HL-60/S4 treated with retinoic acid at 250 ng/mL for 4 days and 3 days (cell line): ENCODE data around the gene SLC22A7.

Source experiments
- in situ Hi-C: fragments of 300-500 bp; cut with MboI; formaldehyde crosslinking; loops from 2 replicates; pipeline ENCODE4 v1.7.0; 2022; ENCODE audit warnings: low sequenced_read_pairs

SLC22A7 gene

GRCh38 chr6:43280234-43280633, 17.8 kb upstream of the SLC22A7 start:
- in situ Hi-C loops, result no loop called here

GRCh38 chr6:43282060-43282459, 16.0 kb upstream of the SLC22A7 start:
- in situ Hi-C loops, result no loop called here

GRCh38 chr6:43282636-43283513, 15.2 kb upstream of the SLC22A7 start:
- in situ Hi-C loops, result no loop called here

GRCh38 chr6:43283514-43283901, 14.6 kb upstream of the SLC22A7 start:
- in situ Hi-C loops, result no loop called here

GRCh38 chr6:43283905-43284304, 14.2 kb upstream of the SLC22A7 start:
- in situ Hi-C loops, result no loop called here

DNA sequence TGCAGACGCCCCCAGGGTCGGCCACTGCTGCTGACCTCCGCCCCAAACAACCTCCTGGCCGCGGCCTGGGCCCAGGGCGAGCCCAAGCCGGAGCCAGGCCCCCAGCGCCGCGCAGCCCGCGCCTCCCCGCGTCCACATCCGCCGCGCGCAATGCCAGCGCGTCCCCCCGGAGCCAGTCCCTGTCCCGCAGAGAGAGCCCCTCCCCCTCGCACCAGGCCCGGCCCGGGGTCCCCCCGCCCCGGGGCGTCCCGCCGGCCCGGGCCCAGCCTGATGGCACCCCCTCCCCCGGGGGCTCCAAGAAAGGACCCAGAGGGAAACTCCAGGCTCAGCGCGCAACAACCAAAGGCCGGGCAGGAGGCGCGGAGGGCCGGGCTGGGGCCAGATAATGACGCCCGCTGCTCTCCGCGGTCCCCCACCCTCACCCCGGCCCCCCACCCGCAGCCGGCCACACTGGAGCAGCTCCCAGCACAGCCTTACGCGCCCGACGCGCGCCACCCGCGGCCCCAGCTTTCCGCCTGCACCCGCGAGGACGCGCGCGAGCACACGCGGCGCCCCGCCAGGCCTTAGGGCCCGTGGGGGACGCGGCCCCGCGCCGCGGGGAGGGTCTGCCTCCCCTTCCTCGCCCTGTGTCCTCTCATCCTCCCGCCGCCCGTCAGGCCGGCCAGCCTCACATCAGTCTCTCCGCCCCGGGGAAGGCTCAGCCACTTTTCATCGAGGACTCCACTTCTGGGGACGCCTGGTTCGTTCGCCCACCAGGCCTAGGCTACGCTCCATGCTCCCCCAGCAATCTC, 12.9 kb upstream of the SLC22A7 start:
- in situ Hi-C loops, result no loop called here

GRCh38 chr6:43285832-43286231, 12.2 kb upstream of the SLC22A7 start:
- in situ Hi-C loops, result no loop called here

- in situ Hi-C loops, result no loop called here
Observed at GRCh38 chr6:43286456-43286979, 11.5 kb upstream of the SLC22A7 start.

- in situ Hi-C loops, result no loop called here
Observed at GRCh38 chr6:43286980-43287716, 10.9 kb upstream of the SLC22A7 start.

GRCh38 chr6:43287717-43288679, 10.1 kb upstream of the SLC22A7 start:
- in situ Hi-C loops, result no loop called here

GRCh38 chr6:43290339-43290904, 7.6 kb upstream of the SLC22A7 start:
- in situ Hi-C loops, result no loop called here

DNA sequence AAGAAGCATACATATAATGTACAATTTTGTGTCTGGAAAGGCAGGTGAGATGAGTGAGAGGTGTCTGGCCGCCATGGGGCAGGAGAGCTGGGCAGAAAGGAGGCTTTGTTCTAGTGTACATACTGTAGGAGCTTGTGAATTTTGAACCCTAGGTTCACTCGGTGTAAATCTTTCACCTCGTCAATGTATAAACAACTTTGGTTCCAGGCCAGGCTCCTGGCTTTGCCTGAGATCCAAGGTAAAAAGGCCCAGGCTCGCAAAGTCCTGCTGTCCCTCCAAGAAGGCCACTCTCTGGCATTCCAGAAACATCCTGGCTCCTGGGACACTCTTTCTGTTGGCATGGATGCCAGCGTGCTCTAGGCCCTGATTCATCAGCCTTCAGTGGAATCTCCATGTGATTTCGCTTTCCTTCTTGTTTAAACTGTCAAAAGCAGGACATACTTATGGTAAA, 7.1 kb upstream of the SLC22A7 start:
- in situ Hi-C loops, result no loop called here

DNA sequence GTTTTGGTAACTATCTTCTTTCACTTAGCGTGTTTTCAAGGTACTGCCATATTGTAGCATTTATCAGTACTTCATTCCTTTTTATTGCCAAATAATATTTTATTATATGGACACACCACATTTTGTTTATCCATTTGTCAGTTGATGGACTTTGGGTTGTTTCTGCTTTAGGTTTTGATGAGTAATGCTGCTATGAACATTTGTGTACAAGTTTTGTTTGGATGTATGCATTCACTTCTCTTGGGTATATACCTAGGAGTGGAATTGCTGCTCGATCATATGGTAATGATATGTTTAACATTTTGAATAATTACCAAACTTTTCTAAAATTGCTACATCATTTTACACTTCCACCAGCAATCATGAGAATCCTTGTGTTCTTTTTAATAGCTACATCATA, 6.4 kb upstream of the SLC22A7 start:
- in situ Hi-C loops, result no loop called here

DNA sequence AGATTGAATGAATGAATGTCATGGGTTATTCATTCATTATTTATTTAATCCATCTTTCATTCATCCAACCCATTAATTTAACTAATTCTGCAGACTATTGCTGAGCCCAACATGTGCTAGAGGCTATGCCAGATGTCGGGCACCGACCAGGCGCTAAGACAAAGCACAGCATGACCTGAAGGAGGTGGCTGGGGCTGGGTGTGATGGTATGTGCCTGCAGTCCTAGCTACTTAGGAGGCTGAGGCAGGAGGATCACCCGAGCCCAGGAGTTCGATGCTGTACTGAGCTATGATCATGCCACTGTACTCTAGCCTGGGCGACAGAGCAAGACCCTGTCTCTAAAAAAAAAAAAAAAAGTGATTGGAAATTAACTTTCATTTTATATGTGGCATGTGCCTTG, 5.7 kb upstream of the SLC22A7 start:
- in situ Hi-C loops, result no loop called here

DNA sequence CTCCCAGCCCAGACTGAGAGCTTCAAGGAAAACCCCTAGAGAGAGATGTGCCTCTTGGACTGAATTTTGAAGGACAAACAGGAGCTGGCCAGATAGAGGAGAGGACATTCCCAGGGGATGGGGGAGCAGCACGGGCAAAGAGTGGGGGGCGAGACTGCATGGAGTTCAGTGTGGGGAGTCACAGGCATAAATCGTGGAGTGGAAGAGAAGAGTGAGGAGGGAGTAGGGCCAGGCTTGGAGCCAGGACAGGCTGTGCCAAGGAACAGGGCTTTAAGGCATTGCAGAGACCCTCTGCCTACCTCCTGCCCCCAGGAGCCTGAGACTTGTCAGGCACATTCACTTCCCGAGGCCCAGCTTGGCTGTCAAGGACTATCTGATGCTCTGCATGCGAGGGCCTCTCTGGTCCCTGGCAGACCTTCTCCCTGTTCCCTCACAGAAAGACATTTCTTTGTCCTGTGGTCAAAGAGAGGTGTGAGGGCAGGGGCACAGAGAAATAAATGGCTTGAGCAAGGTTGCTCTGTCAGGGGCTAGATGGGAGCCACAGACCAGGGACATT, 5.2 kb upstream of the SLC22A7 start:
- in situ Hi-C loops, result no loop called here

- in situ Hi-C loops, result no loop called here
Observed at GRCh38 chr6:43293698-43294097, 4.4 kb upstream of the SLC22A7 start.

DNA sequence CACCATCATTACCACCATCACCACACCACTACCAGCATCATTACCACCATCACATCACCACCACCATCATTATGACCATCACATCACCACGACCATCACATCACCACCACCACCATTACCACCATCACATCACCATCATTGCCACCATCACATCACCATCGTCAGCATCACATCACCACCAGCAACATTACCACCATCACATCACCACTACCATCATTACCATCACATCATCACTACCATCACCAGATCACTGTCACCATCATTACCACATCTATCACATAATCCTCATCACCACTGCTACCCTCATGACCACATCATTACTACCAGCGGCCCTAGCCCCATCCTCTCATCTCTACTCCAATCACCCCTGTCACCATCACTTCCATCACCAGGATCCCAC, 3.5 kb upstream of the SLC22A7 start:
- in situ Hi-C loops, result no loop called here

- in situ Hi-C loops, result no loop called here
Observed at GRCh38 chr6:43295456-43295855, 2.6 kb upstream of the SLC22A7 start.

DNA sequence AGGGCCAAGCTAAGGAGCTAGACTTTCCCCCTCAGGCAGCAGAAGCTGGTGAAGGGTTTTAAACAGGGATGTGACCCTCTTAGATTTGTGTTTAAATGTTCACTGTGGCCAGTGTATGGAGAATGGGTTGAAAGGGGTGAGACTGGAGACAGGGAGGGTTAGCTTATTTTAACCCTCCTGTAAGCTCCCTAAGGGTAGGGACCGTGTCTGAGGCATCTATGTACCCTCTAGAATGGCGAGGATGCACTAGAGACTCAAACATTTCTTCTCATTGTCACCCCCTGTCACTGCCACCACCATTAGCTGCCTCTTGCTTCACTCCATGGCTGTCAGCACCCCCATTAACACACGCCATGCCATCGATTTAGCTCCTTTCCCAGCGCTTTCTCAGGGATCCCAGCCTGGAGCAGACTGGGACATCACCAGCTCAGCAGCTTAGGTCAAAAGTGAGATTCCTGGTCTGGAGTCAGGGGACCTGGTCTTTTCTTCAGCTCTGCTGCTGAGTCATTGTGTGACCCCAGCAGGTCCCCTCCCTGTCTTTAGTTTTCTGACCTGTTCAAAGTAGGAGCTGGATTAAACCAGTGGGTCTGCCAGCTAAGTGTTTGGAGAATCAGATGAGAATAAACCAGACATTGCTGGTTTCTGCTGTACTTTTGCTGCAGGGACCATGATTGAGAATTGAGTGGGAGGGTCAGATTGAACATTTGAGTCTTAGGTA, 1.1 kb upstream of the SLC22A7 start:
- in situ Hi-C loops, result no loop called here
